H9 (cell line): Measurements from ENCODE around the gene SLC25A4. TPM values are rescaled to one million over a fixed set of nuclear protein-coding genes. Genes with fewer than 3 reads are reported as not detected.

ENCODE experiments used
- DNase-seq: peaks from one replicate; pipeline ENCODE4 v3.0.0-alpha.2; 2017
- H2AFZ ChIP-seq: one replicate; pipeline ENCODE4 v1.6.1; 2013; ENCODE audit warnings: mild to moderate bottlenecking, low read length, control low read depth, moderate library complexity
- H2AK5ac ChIP-seq: 2 replicates; pipeline ENCODE4 v1.6.1; 2013; ENCODE audit warnings: low read length, control low read depth, mixed read lengths; ENCODE audit not compliant: insufficient read length
- H2BK120ac ChIP-seq: one replicate; pipeline ENCODE4 v1.6.1; 2013; ENCODE audit warnings: low read depth, mild to moderate bottlenecking, low read length, control low read depth, inconsistent platforms; ENCODE audit not compliant: poor library complexity, severe bottlenecking
- H2BK12ac ChIP-seq: 2 replicates; pipeline ENCODE4 v1.6.1; 2013; ENCODE audit warnings: low read length, control low read depth, mixed read lengths, low read depth; ENCODE audit not compliant: insufficient read length
- H2BK15ac ChIP-seq: 2 replicates; pipeline ENCODE4 v1.6.1; 2013; ENCODE audit warnings: low read depth, low read length, control low read depth
- H2BK20ac ChIP-seq: one replicate; pipeline ENCODE4 v1.6.1; 2013; ENCODE audit warnings: low read depth, mild to moderate bottlenecking, low read length, control low read depth, inconsistent platforms; ENCODE audit not compliant: poor library complexity, severe bottlenecking
- H2BK5ac ChIP-seq: 2 replicates; pipeline ENCODE4 v1.6.1; 2013; ENCODE audit warnings: low read length, control low read depth, mixed read lengths; ENCODE audit not compliant: insufficient read length
- H3K14ac ChIP-seq: 2 replicates; pipeline ENCODE4 v1.6.1; 2013; ENCODE audit warnings: low read length, control low read depth; ENCODE audit not compliant: insufficient read depth
- H3K18ac ChIP-seq: 2 replicates; pipeline ENCODE4 v1.6.1; 2013; ENCODE audit warnings: low read depth, mild to moderate bottlenecking, mixed read lengths, low read length, control low read depth; ENCODE audit not compliant: insufficient read length
- H3K23ac ChIP-seq: 2 replicates; pipeline ENCODE4 v1.6.1; 2013; ENCODE audit warnings: low read length, control low read depth, mixed read lengths, low read depth; ENCODE audit not compliant: insufficient read length
- H3K23me2 ChIP-seq: 2 replicates; pipeline ENCODE4 v1.6.1; 2013; ENCODE audit warnings: low read depth, mild to moderate bottlenecking, mixed read lengths, low read length, control low read depth; ENCODE audit not compliant: insufficient read length, poor library complexity, severe bottlenecking
- H3K27ac ChIP-seq: 2 replicates; pipeline ENCODE4 v1.5.1; 2013; ENCODE audit warnings: low read length, control low read depth, mixed read lengths, low read depth; ENCODE audit not compliant: insufficient read length
- H3K27me3 ChIP-seq: 2 replicates; pipeline ENCODE4 v1.6.1; 2013; ENCODE audit warnings: low read length, control low read depth, inconsistent platforms; ENCODE audit not compliant: insufficient read depth
- H3K4ac ChIP-seq: 2 replicates; pipeline ENCODE4 v1.6.1; 2013; ENCODE audit warnings: low read depth, mild to moderate bottlenecking, control low read depth, inconsistent platforms, low read length, moderate library complexity
- H3K4me1 ChIP-seq: 2 replicates; pipeline ENCODE4 v1.6.1; 2013; ENCODE audit warnings: low read length, control low read depth, inconsistent platforms; ENCODE audit not compliant: insufficient read depth
- H3K4me2 ChIP-seq: 2 replicates; pipeline ENCODE4 v1.6.1; 2013; ENCODE audit warnings: low read length, control low read depth, mixed read lengths; ENCODE audit not compliant: insufficient read length, insufficient read depth
- H3K56ac ChIP-seq: 2 replicates; pipeline ENCODE4 v1.6.1; 2013; ENCODE audit warnings: low read depth, mild to moderate bottlenecking, mixed read lengths, low read length, control low read depth; ENCODE audit not compliant: insufficient read length
- H3K79me1 ChIP-seq: 2 replicates; pipeline ENCODE4 v1.6.1; 2013; ENCODE audit warnings: low read depth, mild to moderate bottlenecking, moderate library complexity, low read length, control low read depth, inconsistent platforms; ENCODE audit not compliant: insufficient read depth, poor library complexity, severe bottlenecking
- H3K79me2 ChIP-seq: 2 replicates; pipeline ENCODE4 v1.6.1; 2013; ENCODE audit warnings: low read length, control low read depth, inconsistent platforms; ENCODE audit not compliant: insufficient read depth
- H3K9ac ChIP-seq: 2 replicates; pipeline ENCODE4 v1.6.1; 2013; ENCODE audit warnings: low read length, control low read depth, mixed read lengths; ENCODE audit not compliant: insufficient read length; ENCODE audit errors: extremely low read depth
- H3K9me3 ChIP-seq: one replicate; pipeline ENCODE4 v1.6.1; 2013; ENCODE audit warnings: low read depth, low read length, inconsistent platforms; ENCODE audit not compliant: control insufficient read depth
- H3T11ph ChIP-seq: one replicate; pipeline ENCODE4 v1.6.1; 2013; ENCODE audit warnings: mild to moderate bottlenecking, low read length, control low read depth, inconsistent platforms
- H4K20me1 ChIP-seq: one replicate; pipeline ENCODE4 v1.6.1; 2013; ENCODE audit not compliant: control insufficient read depth, insufficient read length, insufficient read depth
- H4K5ac ChIP-seq: 2 replicates; pipeline ENCODE4 v1.6.1; 2013; ENCODE audit warnings: low read depth, mild to moderate bottlenecking, mixed read lengths, low read length, control low read depth; ENCODE audit not compliant: insufficient read length
- H4K8ac ChIP-seq: replicated peaks from 2 replicates; pipeline ENCODE4 v1.6.1; 2013; ENCODE audit warnings: low read length, control low read depth, mixed read lengths, low read depth; ENCODE audit not compliant: insufficient read length
- H4K91ac ChIP-seq: 2 replicates; pipeline ENCODE4 v1.6.1; 2013; ENCODE audit warnings: low read depth, mild to moderate bottlenecking, moderate library complexity, mixed read lengths, low read length, control low read depth; ENCODE audit not compliant: insufficient read length
- H3K27ac Mint-ChIP-seq, 3 experiments: 2 replicates in 2 of 3; 3 replicates in 1 of 3; pipeline ENCODE4 v1.8.0; 2020 to 2021; ENCODE audit warnings: mixed read lengths in 3 of 3, mild to moderate bottlenecking in 1 of 3, moderate library complexity in 1 of 3
- H3K27me3 Mint-ChIP-seq: 2 replicates; pipeline ENCODE4 v1.8.0; 2021; ENCODE audit warnings: low read depth, mild to moderate bottlenecking, moderate library complexity, mixed read lengths
- H3K36me3 Mint-ChIP-seq, 3 experiments: 2 replicates in 2 of 3; 3 replicates in 1 of 3; pipeline ENCODE4 v1.8.0; 2020 to 2021; ENCODE audit warnings: low read depth in 3 of 3, mixed read lengths in 3 of 3; ENCODE audit not compliant: insufficient read depth in 1 of 3
- H3K4me1 Mint-ChIP-seq, 2 experiments: 2 replicates each; pipeline ENCODE4 v1.8.0; 2020; ENCODE audit warnings: mixed read lengths in 2 of 2
- H3K4me3 Mint-ChIP-seq, 2 experiments: 2 replicates in 1 of 2; 3 replicates in 1 of 2; pipeline ENCODE4 v1.8.0; 2020 to 2021; ENCODE audit warnings: mild to moderate bottlenecking in 2 of 2, mixed read lengths in 2 of 2, moderate library complexity in 1 of 2
- H3K9me3 Mint-ChIP-seq, 2 experiments: 2 replicates in 1 of 2; 3 replicates in 1 of 2; pipeline ENCODE4 v1.8.0; 2020; ENCODE audit warnings: mild to moderate bottlenecking in 2 of 2, mixed read lengths in 2 of 2, moderate library complexity in 1 of 2
- CTCF ChIP-seq: fragments of 200-600 bp; sonication (generic); conservative IDR thresholded peaks from 3 replicates; pipeline ENCODE4 v1.8.0; 2021; ENCODE audit warnings: antibody characterized with exemption, mild to moderate bottlenecking
- WGBS: extraction: QIAGEN DNeasy Blood & Tissue Kit; methylation state at CpG from one replicate; pipeline ENCODE4 v1.1.7; 2013; ENCODE audit warnings: missing lambda C conversion rate, low lambda C conversion rate, mixed read lengths; ENCODE audit not compliant: insufficient read length; ENCODE audit errors: extremely low coverage; 5-methylcytosine and 5-hydroxymethylcytosine counted together
- total RNA-seq: library from RNA; stranded (reverse); gene quantifications from 2 replicates; pipeline ENCODE4 v1.2.1, GENCODE V29; 2021

Gene SLC25A4
- total RNA-seq, 1 experiment from 2014 or later, result 54.4 TPM

DNA sequence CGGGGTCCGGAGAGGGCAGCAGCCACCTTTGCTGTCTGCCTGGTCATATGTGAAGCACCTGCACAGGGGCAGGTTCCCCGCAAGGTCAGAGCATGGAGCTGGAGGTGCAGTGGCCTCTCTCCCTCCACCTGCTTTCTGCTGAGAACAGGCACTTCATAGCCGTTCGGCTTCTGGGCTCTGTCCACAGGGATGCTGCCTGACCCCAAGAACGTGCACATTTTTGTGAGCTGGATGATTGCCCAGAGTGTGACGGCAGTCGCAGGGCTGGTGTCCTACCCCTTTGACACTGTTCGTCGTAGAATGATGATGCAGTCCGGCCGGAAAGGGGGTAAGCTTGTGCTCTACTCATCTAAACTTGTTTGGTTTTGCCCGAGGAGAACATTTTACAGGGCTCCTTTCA, 2.5 kb downstream of the SLC25A4 start:
- no peaks in the 10 kb centered on the region for H3K79me1 ChIP-seq
- no peak overlapping the region for H2BK15ac ChIP-seq
- H3K23ac ChIP-seq, result no peak overlapping the region
- no peaks in the 10 kb centered on the region for H3K9me3 ChIP-seq
- H3K18ac ChIP-seq, result no peak overlapping the region
- no peak for DNase-seq
- H2AFZ ChIP-seq, result no peak overlapping the region
- Mint-ChIP-seq H3K27ac (no peak overlapping the region), H3K4me1 (peaks cover 28 to 31% of the 10 kb centered on the region in 2 experiments), H3K27me3 (no peaks in the 10 kb centered on the region; the same call in 1 of the 2 replicates), H3K9me3 (no peaks in the 10 kb centered on the region), H3K4me3 (peak overlapping the region in 1 of 2 experiments; percentile 29; a peak in 1 of 5 replicates), H3K36me3 (peaks cover 4 to 25% (median 24%) of the 10 kb centered on the region in 3 experiments; a peak in 6 of 7 replicates)
- no peaks in the 10 kb centered on the region for H3K27me3 ChIP-seq
- no peaks in the 10 kb centered on the region; the same call in 1 of the 2 replicates for H3K79me2 ChIP-seq
- no peak overlapping the region for H3K4ac ChIP-seq
- H3K27ac ChIP-seq, result no peak overlapping the region
- H3K14ac ChIP-seq, result no peak overlapping the region
- no peaks in the 10 kb centered on the region for H3K4me1 ChIP-seq
- H3K9ac ChIP-seq, result no peak overlapping the region
- no peaks in the 10 kb centered on the region for H4K20me1 ChIP-seq
- H2AK5ac ChIP-seq, result no peak overlapping the region
- no peak overlapping the region for H2BK120ac ChIP-seq
- H2BK12ac ChIP-seq, result no peak overlapping the region
- no peak overlapping the region for H4K5ac ChIP-seq
- no peak overlapping the region for H4K8ac ChIP-seq
- WGBS, result no CpG with 5 or more reads among the region's 13 CpGs
- no peak overlapping the region for H3K56ac ChIP-seq
- no peak overlapping the region for H4K91ac ChIP-seq
- no peak for TF ChIP-seq CTCF
- no peak overlapping the region for H3K4me2 ChIP-seq
- H2BK20ac ChIP-seq, result no peak overlapping the region
- no peak overlapping the region for H2BK5ac ChIP-seq
- no peak overlapping the region for H3T11ph ChIP-seq
- H3K23me2 ChIP-seq, result peaks cover 5% of the 10 kb centered on the region
